Embryonic facial prominence (tissue), 1 donor: ENCODE data around the gene RNF157.

Experiments used
- DNase-seq: peaks from one replicate; pipeline ENCODE4 v3.0.0-alpha.2; 2016; ENCODE audit errors: extremely low spot score

RNF157 gene

GRCh38 chr17:76140661-76141211 lies 99.6 kb downstream of the RNF157 start:
- DNase-seq, result no peak

GRCh38 chr17:76139801-76140660 lies 100.3 kb downstream of the RNF157 start:
- no peak for DNase-seq

- DNase-seq, result no peak
These were observed 101.2 kb downstream of the RNF157 start for GRCh38 chr17:76138896-76139752.

GRCh38 chr17:76138234-76138895 lies 101.9 kb downstream of the RNF157 start:
- no peak for DNase-seq

- no peak for DNase-seq
These were observed 102.7 kb downstream of the RNF157 start for GRCh38 chr17:76137351-76138233.

GRCh38 chr17:76137001-76137350 lies 103.3 kb downstream of the RNF157 start:
- no peak for DNase-seq

GRCh38 chr17:76136276-76137000 lies 103.9 kb downstream of the RNF157 start:
- no peak for DNase-seq

GRCh38 chr17:76135810-76136188 lies 104.5 kb downstream of the RNF157 start:
- no peak for DNase-seq

GRCh38 chr17:76134911-76135809 lies 105.1 kb downstream of the RNF157 start:
- no peak for DNase-seq

- no peak for DNase-seq
These were observed 107.5 kb downstream of the RNF157 start for GRCh38 chr17:76132574-76133338.

GRCh38 chr17:76131692-76132573 lies 108.4 kb downstream of the RNF157 start:
- no peak for DNase-seq

- no peak for DNase-seq
These were observed 109.1 kb downstream of the RNF157 start for GRCh38 chr17:76131051-76131691.

- no peak for DNase-seq
These were observed 109.8 kb downstream of the RNF157 start for GRCh38 chr17:76130473-76130872.

- DNase-seq, result no peak
These were observed 114.4 kb downstream of the RNF157 start for GRCh38 chr17:76125922-76126321.

- no peak for DNase-seq
These were observed 115.0 kb downstream of the RNF157 start for GRCh38 chr17:76125391-76125675.

- DNase-seq, result no peak
These were observed 115.5 kb downstream of the RNF157 start for GRCh38 chr17:76124582-76125390.
